GM12878 (cell line): ENCODE measurements around the gene FANK1. TPM values are rescaled to one million over a fixed set of nuclear protein-coding genes. Genes with fewer than 3 reads are reported as not detected.

Experiments used
- ATAC-seq: fragments of 200-7000 bp; cut with Tn5 transposase; 3 replicates; pipeline ENCODE4 v1.9.1; 2020; ENCODE audit warnings: mild to moderate bottlenecking, moderate library complexity
- BruUV-seq: library from RNA; stranded (reverse); fragments of 400-500 nt; replicated peaks from 2 replicates; lab custom pipeline; 2021; lab: Mats Ljungman, UMichigan
- CTCF ChIA-PET: fragments of 300-600 bp; sonication (Branson Sonifier 250); formaldehyde crosslinking; extraction: SDS; loops from one replicate; lab custom pipeline; 2021; ENCODE audit warnings: inconsistent platforms; lab: Yijun Ruan, JAX
- POLR2A ChIA-PET: fragments of 350-600 bp; formaldehyde crosslinking; extraction: SDS; loops from one replicate; lab custom pipeline; 2021; ENCODE audit warnings: inconsistent platforms; lab: Charles Lee
- RAD21 ChIA-PET: fragments of 300-600 bp; sonication (Branson Sonifier 250); formaldehyde crosslinking; loops from one replicate; lab custom pipeline; 2023; ENCODE audit warnings: antibody characterized with exemption; ENCODE audit not compliant: unreplicated experiment; lab: Charles Lee
- SMC1A ChIA-PET: fragments of 300-600 bp; sonication (Branson Sonifier 250); formaldehyde crosslinking; loops from one replicate; lab custom pipeline; 2023; ENCODE audit not compliant: unreplicated experiment, uncharacterized antibody; lab: Charles Lee
- DNase-seq: peaks from one replicate; pipeline ENCODE4 v3.0.0-alpha.2; 2011; ENCODE audit warnings: low read depth, low spot score
- FAIRE-seq: peaks from 3 replicates; lab custom pipeline; 2011; peaks lifted over from hg19 to GRCh38; lab: Jason Lieb, UNC
- H2AFZ ChIP-seq: 2 replicates; pipeline ENCODE4 v1.6.0; 2011; ENCODE audit warnings: low read depth, low read length, control low read depth; ENCODE audit not compliant: control insufficient read depth
- H3K27ac ChIP-seq: 2 replicates; pipeline ENCODE4 v1.5.1; 2011; ENCODE audit warnings: control low read depth; ENCODE audit not compliant: control insufficient read depth, insufficient read depth
- H3K27me3 ChIP-seq, 2 experiments: replicated peaks in 1 of 2; 2 replicates each; pipeline versions ENCODE4 v1.6.0 to v1.6.1; 2011; ENCODE audit warnings: low read length in 1 of 2; ENCODE audit not compliant: control insufficient read depth in 2 of 2, insufficient read depth in 2 of 2
- H3K36me3 ChIP-seq, 2 experiments: 2 replicates each; pipeline ENCODE4 v1.5.1; 2011; ENCODE audit warnings: low read length in 1 of 2; ENCODE audit not compliant: control insufficient read depth in 2 of 2, insufficient read depth in 2 of 2
- H3K4me1 ChIP-seq: 2 replicates; pipeline ENCODE4 v1.6.1; 2011; ENCODE audit warnings: mild to moderate bottlenecking, low read length, moderate library complexity, mixed read lengths; ENCODE audit not compliant: control insufficient read depth, insufficient read depth
- H3K4me2 ChIP-seq: 2 replicates; pipeline ENCODE4 v1.6.0; 2011; ENCODE audit warnings: control low read depth; ENCODE audit not compliant: control insufficient read depth, insufficient read depth
- H3K4me3 ChIP-seq: fragments of 200-600 bp; sonication (generic); 2 replicates; pipeline ENCODE4 v1.5.1; 2016
- H3K79me2 ChIP-seq: 2 replicates; pipeline ENCODE4 v1.6.0; 2011; ENCODE audit warnings: low read length; ENCODE audit not compliant: control insufficient read depth, insufficient read depth
- H3K9ac ChIP-seq: 2 replicates; pipeline ENCODE4 v1.8.0; 2011; ENCODE audit warnings: low read length, control low read depth, mixed read lengths; ENCODE audit not compliant: control insufficient read depth, insufficient read depth
- H3K9me3 ChIP-seq: replicated peaks from 3 replicates; pipeline ENCODE4 v1.5.1; 2011; ENCODE audit warnings: mild to moderate bottlenecking, low read length; ENCODE audit not compliant: control insufficient read depth, insufficient read depth
- H4K20me1 ChIP-seq: 2 replicates; pipeline ENCODE4 v1.6.0; 2011; ENCODE audit not compliant: control insufficient read depth, insufficient read depth
- CREB1 ChIP-seq: IDR thresholded peaks from 2 replicates; pipeline ENCODE4 v1.6.1; 2012; ENCODE audit warnings: low read depth, mild to moderate bottlenecking, inconsistent platforms
- EP300 ChIP-seq, 2 experiments: fragments of 150-350 bp in 1 of 2; IDR thresholded peaks; 2 replicates each; pipeline ENCODE4 v1.6.1; 2011 to 2012; ENCODE audit warnings: low read depth in 2 of 2, low read length in 2 of 2, borderline replicate concordance in 1 of 2, improper control_type of control experiment in 1 of 2, inconsistent platforms in 1 of 2; ENCODE audit not compliant: control insufficient read depth in 1 of 2
- NFYA ChIP-seq: IDR thresholded peaks from 2 replicates; pipeline ENCODE4 v1.6.1; 2011; ENCODE audit warnings: low read depth, mild to moderate bottlenecking, low read length, improper control_type of control experiment, borderline replicate concordance
- NR2C2 ChIP-seq: IDR thresholded peaks from 2 replicates; pipeline ENCODE4 v1.6.1; 2011; ENCODE audit warnings: borderline replicate concordance, low read depth; ENCODE audit not compliant: control insufficient read depth, insufficient read length
- POLR2AphosphoS5 ChIP-seq: IDR thresholded peaks from 2 replicates; pipeline ENCODE4 v1.6.1; 2011; ENCODE audit warnings: mild to moderate bottlenecking, low read length, inconsistent platforms
- STAT1 ChIP-seq: fragments of 450-650 bp; conservative IDR thresholded peaks from 2 replicates; pipeline ENCODE4 v1.6.1; 2014; ENCODE audit warnings: antibody characterized with exemption, mild to moderate bottlenecking
- SUPT20H ChIP-seq: IDR thresholded peaks from 2 replicates; pipeline ENCODE4 v1.6.1; 2011; ENCODE audit warnings: low read depth, mild to moderate bottlenecking, low read length, moderate library complexity, borderline replicate concordance; ENCODE audit not compliant: control insufficient read depth
- ZBTB4 ChIP-seq: fragments of 450-650 bp; formaldehyde crosslinking; IDR thresholded peaks from 2 replicates; pipeline ENCODE4 v1.4.0; 2022; ENCODE audit warnings: mild to moderate bottlenecking, moderate library complexity
- ZNF274 ChIP-seq: IDR thresholded peaks from one replicate; pipeline ENCODE4 v1.8.0; 2011; ENCODE audit not compliant: insufficient read length, insufficient read depth
- ZNF384 ChIP-seq: IDR thresholded peaks from 2 replicates; pipeline ENCODE4 v1.6.1; 2012; ENCODE audit warnings: low read depth, mild to moderate bottlenecking, low read length, improper control_type of control experiment, borderline replicate concordance
- WGBS: methylation state at CpG from one replicate; pipeline ENCODE4 v1.1.6; 2016; ENCODE audit warnings: low lambda C conversion rate; ENCODE audit not compliant: insufficient replicate concordance, insufficient coverage; ENCODE audit errors: missing lambda C conversion rate; 5-methylcytosine and 5-hydroxymethylcytosine counted together
- in situ Hi-C: fragments of 300-500 bp; cut with MboI; formaldehyde crosslinking; loops from 9 replicates; pipeline ENCODE4 v1.14.3; 2018; ENCODE audit warnings: mixed read lengths
- intact Hi-C: fragments of 100-400 bp; cut with micrococcal nuclease; formaldehyde crosslinking; loops from one replicate; pipeline ENCODE4 v1.14.2; 2022; ENCODE audit not compliant: unreplicated experiment
- polyA plus RNA-seq, 11 experiments: library from polyadenylated mRNA; depleted of rRNA in 4 of 11; unstranded in 6 of 11; stranded (reverse) in 5 of 11; fragments of >200 nt; fragmentation: Nextera tagmentation in 4 of 11; fragmentation: Illumina TruSeq in 1 of 11; extraction: Ambion mirVana in 4 of 11; extraction: Trizol in 1 of 11; gene quantifications; 1 replicate in 1 of 11; 2 replicates in 10 of 11; pipeline versions ENCODE4 v1.2.1 to v1.2.3, GENCODE V29; 2011 to 2016; ENCODE audit warnings: inconsistent platforms in 2 of 11, missing spikeins in 2 of 11, low read depth in 1 of 11
- total RNA-seq, 4 experiments: library from RNA; depleted of rRNA in 3 of 4; stranded (reverse); fragments of >200 nt in 3 of 4; fragmentation: Illumina TruSeq in 1 of 4; extraction: Trizol in 1 of 4; gene quantifications; 2 replicates each; pipeline versions ENCODE4 v1.2.1 to v1.2.3, GENCODE V29; 2013 to 2021
- TF ChIP-seq, protein P1 (sequence below), 3 experiments: IDR thresholded peaks in 2 of 3; conservative IDR thresholded peaks in 1 of 3; 2 replicates each; pipeline ENCODE4 v1.5.1; 2011; ENCODE audit warnings: low read depth in 3 of 3, low read length in 3 of 3, mild to moderate bottlenecking in 3 of 3, control low read depth in 2 of 3, moderate library complexity in 2 of 3, inconsistent platforms in 1 of 3, mixed read lengths in 1 of 3; ENCODE audit not compliant: control insufficient read depth in 2 of 3, insufficient read depth in 1 of 3; ENCODE audit errors: extremely low read depth in 1 of 3

The FANK1 gene
- total and polyA plus RNA-seq, 10 of the 15 experiments (the other 5 are each of a cell fraction or from before 2014, with no cell fraction given), result 0.07 to 0.16 (median 0.13) TPM; not detected in 6

DNA sequence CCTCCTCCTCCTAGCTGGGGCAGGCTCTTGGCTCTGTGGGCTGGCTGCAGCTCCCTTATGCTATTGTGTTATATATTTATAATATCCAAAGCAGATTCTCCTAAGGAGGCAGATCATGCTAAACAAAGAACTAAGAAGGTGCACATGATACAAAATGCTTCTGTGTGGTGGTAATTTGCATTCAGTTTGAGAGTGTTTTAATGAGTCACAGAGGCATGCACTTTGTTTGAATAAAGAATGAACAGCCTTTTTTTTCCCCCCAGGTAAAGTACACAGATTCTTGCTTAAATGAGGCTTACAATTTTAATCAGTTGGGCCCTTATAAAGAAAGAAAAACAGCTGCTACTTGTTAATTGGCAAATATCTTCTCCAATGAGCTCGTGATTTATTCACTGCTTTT lies 95.0 kb downstream of the FANK1 start:
- DNase-seq (no peak), ATAC-seq (no peak), FAIRE-seq (no peak)
- no peaks in the 10 kb centered on the region for H3K79me2 ChIP-seq
- H3K4me3 ChIP-seq, result no peak overlapping the region
- H3K4me1 ChIP-seq, result no peaks in the 10 kb centered on the region
- RAD21 ChIA-PET, result no interaction called here
- TF ChIP-seq SUPT20H, result no peak
- no peak for TF ChIP-seq CREB1
- TF ChIP-seq POLR2AphosphoS5, result no peak
- no peak for TF ChIP-seq ZBTB4 (CRISPR knock-in tag)
- TF ChIP-seq, protein P1, sequence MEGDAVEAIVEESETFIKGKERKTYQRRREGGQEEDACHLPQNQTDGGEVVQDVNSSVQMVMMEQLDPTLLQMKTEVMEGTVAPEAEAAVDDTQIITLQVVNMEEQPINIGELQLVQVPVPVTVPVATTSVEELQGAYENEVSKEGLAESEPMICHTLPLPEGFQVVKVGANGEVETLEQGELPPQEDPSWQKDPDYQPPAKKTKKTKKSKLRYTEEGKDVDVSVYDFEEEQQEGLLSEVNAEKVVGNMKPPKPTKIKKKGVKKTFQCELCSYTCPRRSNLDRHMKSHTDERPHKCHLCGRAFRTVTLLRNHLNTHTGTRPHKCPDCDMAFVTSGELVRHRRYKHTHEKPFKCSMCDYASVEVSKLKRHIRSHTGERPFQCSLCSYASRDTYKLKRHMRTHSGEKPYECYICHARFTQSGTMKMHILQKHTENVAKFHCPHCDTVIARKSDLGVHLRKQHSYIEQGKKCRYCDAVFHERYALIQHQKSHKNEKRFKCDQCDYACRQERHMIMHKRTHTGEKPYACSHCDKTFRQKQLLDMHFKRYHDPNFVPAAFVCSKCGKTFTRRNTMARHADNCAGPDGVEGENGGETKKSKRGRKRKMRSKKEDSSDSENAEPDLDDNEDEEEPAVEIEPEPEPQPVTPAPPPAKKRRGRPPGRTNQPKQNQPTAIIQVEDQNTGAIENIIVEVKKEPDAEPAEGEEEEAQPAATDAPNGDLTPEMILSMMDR (IDR thresholded peaks at IDR 0.05 in 2 of 3, conservative IDR thresholded peaks at IDR 0.05 in 1 of 3; ENCODE audit: control insufficient read depth in 2 of 3, extremely low read depth in 1 of 3, insufficient read depth in 1 of 3, low read depth in 3 of 3, low read length in 3 of 3), result no peak
- no peak for TF ChIP-seq ZNF384
- no peak for TF ChIP-seq NFYA
- TF ChIP-seq STAT1, result no peak
- TF ChIP-seq ZNF274, result no peak
- TF ChIP-seq NR2C2, result no peak
- no peak for TF ChIP-seq EP300 (IDR thresholded peaks at IDR 0.05; ENCODE audit: borderline replicate concordance in 1 of 2, control insufficient read depth in 1 of 2, low read depth in 2 of 2, low read length in 2 of 2)
- no TSS peak for BruUV-seq
- no peaks in the 10 kb centered on the region; the same call in 2 of the 3 replicates for H3K9me3 ChIP-seq
- H3K9ac ChIP-seq, result no peak overlapping the region
- CTCF ChIA-PET, result interaction anchor here (1.0 kb wide), 1 partner anchor 190 kb away, joined by 3 read pairs; no protein-coding TSS in a partner anchor
- H3K27me3 ChIP-seq, result no peaks in the 10 kb centered on the region
- in situ Hi-C loops (no loop called here), intact Hi-C loops (no loop called here)
- no peaks in the 10 kb centered on the region for H3K36me3 ChIP-seq
- no peak overlapping the region for H3K4me2 ChIP-seq
- POLR2A ChIA-PET, result no interaction called here
- H3K27ac ChIP-seq, result no peak overlapping the region
- no peaks in the 10 kb centered on the region for H4K20me1 ChIP-seq
- WGBS, result 0% methylated on average over 1 of the region's 1 CpG
- SMC1A ChIA-PET, result interaction anchor here (0.9 to 1.0 kb wide), 2 partner anchors 9 to 15 kb away, joined by 3 to 6 read pairs; no protein-coding TSS in a partner anchor
- no peak overlapping the region for H2AFZ ChIP-seq
